ENCODE data around the gene EGFL7. TPM values are rescaled to one million over a fixed set of nuclear protein-coding genes. Genes with fewer than 3 reads are reported as not detected.

EGFL7 gene
- total RNA-seq, 1 donor from 2014 or later: 38.2 TPM

DNA sequence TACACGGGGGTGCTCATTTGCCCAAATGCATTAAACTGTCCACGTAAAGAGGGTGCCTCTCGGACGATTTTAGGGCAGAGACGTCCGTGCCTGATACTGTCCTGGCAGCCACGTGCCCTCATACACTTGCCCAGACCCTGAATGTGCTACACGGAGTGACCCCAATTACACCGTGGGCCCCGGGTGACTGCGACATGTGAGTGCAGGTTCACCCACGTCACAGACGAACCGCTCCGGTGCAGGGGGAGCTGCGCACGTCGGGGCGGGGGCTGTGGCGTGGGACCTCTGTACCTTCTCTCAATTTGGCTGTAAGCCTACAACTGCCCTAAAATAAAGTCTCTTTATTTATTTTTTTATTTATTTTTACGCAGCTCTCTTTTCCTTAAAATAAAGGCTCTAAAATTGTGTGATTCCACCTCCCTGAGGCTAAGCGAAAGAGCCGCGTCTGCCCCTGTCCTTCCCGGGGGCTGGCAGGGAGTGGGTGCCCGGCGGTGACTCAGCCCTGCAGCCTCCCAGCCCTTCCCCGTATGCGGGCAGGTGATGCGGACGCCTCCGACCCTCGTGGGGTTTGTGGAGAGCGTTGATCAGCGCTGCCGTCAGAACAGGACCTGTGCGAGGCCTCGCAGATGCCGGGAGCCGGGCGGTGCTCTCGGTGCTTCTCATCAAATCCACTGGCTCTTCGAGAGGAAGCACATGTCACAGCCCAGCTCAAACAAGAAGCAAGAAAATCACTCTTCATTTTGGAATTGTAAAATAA, 9.2 kb upstream of the EGFL7 start:
- no peak overlapping the region for H3K4me3 Mint-ChIP-seq
- H3K27ac Mint-ChIP-seq: no peak overlapping the region
- H3K9me3 Mint-ChIP-seq: no peaks in the 10 kb centered on the region
- no peaks in the 10 kb centered on the region for H3K36me3 Mint-ChIP-seq
- DNase-seq (ENCODE audit: low spot score in 2 of 2, unreplicated experiment in 2 of 2): no peak
- H3K4me1 Mint-ChIP-seq: no peaks in the 10 kb centered on the region
- H3K27me3 Mint-ChIP-seq (ENCODE audit: low read depth): peaks cover 6% of the 10 kb centered on the region
- TF ChIP-seq, protein P1, sequence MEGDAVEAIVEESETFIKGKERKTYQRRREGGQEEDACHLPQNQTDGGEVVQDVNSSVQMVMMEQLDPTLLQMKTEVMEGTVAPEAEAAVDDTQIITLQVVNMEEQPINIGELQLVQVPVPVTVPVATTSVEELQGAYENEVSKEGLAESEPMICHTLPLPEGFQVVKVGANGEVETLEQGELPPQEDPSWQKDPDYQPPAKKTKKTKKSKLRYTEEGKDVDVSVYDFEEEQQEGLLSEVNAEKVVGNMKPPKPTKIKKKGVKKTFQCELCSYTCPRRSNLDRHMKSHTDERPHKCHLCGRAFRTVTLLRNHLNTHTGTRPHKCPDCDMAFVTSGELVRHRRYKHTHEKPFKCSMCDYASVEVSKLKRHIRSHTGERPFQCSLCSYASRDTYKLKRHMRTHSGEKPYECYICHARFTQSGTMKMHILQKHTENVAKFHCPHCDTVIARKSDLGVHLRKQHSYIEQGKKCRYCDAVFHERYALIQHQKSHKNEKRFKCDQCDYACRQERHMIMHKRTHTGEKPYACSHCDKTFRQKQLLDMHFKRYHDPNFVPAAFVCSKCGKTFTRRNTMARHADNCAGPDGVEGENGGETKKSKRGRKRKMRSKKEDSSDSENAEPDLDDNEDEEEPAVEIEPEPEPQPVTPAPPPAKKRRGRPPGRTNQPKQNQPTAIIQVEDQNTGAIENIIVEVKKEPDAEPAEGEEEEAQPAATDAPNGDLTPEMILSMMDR (IDR thresholded peaks at IDR 0.05; ENCODE audit: unreplicated experiment): no peak

DNA sequence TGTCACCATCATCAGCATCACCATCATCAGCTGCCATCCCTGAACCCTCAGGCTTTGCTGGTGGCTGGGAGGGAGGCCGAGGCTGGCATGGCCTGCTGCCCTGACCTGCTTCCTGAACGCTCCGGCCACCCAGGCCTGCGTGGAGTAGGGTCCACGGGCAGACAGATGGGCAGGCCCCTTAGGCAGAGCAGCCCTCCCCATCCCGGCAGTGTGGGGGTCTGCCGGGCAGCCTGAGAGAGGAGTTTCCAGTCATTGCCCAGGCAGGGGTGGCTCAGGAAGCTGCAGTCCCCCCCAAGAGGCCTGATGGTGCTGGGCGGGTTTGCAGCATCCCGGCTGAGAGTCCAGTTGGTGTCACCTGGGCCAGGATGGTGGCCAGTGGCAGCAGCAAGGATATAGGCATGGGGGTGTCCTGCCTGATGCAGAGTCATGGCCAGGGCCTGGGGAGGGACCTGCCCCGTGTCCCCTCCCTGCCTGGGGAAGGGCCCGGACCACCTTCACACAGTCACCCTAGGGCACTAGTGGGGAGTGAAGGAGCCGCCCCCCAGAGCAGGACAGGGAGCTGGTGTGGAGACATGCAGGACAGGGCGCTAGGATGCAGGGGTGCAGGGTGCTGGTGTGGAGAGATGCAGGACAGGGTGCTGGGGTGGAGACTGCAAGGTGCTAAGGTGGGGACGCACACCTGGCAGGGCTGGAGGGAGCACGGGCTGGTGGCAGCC, 7.7 kb upstream of the EGFL7 start:
- no peaks in the 10 kb centered on the region for H3K9me3 Mint-ChIP-seq
- no peaks in the 10 kb centered on the region for H3K4me1 Mint-ChIP-seq
- TF ChIP-seq, protein P1 (IDR thresholded peaks at IDR 0.05; ENCODE audit: unreplicated experiment): no peak
- DNase-seq (ENCODE audit: low spot score in 2 of 2, unreplicated experiment in 2 of 2): no peak
- H3K27ac Mint-ChIP-seq: no peak overlapping the region
- peaks cover 8% of the 10 kb centered on the region for H3K27me3 Mint-ChIP-seq (ENCODE audit: low read depth)
- no peak overlapping the region for H3K4me3 Mint-ChIP-seq
- H3K36me3 Mint-ChIP-seq: no peaks in the 10 kb centered on the region

DNA sequence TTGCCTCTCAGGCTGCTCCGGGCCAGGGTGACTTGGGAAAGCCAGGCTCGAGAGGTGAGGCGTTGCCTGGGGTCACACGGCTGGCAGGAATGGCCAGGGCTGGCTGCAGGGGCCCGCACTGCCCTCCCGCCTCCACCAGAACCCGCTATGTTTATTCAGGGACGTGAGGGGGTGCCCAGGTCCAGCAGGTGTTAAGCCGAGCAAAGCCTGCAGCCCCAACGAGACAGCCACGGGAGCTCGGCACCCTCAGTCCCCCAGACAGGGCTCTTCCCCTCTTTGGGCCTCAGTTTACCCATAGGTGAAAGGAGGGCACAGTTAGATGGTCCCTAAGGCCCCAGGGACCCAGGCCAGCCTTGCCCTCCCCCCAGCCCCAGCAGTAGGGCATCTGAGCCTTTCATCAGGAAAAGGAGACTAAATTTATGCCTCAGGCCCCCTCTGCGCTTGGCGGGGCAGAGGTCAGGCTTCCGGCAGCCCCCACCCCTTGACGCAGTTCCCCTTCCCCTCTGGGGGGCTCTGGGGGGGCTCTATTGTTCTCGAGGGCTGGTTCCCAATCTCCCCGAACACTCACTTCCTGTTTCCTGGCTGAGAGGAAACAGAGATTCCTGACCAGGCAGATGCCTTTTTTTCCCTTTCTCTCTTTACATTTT, 7.1 kb upstream of the EGFL7 start:
- Mint-ChIP-seq H3K36me3 (no peaks in the 10 kb centered on the region), H3K27me3 (ENCODE audit: low read depth) (peaks cover 8% of the 10 kb centered on the region), H3K4me1 (no peaks in the 10 kb centered on the region), H3K4me3 (no peak overlapping the region), H3K9me3 (no peaks in the 10 kb centered on the region), H3K27ac (no peak overlapping the region)
- TF ChIP-seq, protein P1 (IDR thresholded peaks at IDR 0.05; ENCODE audit: unreplicated experiment): no peak
- DNase-seq (ENCODE audit: low spot score in 2 of 2, unreplicated experiment in 2 of 2): no peak

DNA sequence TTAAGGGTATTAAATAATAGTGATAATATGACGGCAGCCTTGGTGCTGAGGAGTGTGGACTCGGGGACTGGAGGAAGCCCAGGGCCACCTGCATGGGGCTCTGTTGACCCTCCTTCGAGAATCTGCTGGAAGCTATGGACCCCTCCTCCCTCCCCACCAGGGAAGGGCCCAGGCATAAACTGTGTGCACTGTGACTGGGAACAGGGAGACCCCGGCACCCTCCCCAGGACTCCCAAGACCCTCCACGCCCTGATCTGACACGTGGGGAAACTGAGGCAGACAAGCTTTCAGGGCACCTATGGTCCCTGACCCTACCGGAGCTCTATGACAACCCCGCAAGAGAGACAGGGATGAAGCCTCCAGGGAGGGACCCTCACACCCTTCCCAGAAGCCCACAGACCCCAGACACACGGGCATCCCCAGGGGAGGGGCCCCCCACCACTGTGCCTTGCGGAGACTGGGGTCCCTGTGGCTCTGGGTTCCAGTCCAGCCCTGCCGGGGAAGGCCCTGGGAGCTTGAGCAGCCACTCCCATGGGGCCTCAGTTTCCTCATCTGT, 6.5 kb upstream of the EGFL7 start:
- DNase-seq (ENCODE audit: low spot score in 2 of 2, unreplicated experiment in 2 of 2): no peak
- Mint-ChIP-seq H3K9me3 (no peaks in the 10 kb centered on the region), H3K27me3 (ENCODE audit: low read depth) (peaks cover 8% of the 10 kb centered on the region), H3K27ac (no peak overlapping the region), H3K4me1 (no peaks in the 10 kb centered on the region), H3K4me3 (no peak overlapping the region), H3K36me3 (no peaks in the 10 kb centered on the region)
- TF ChIP-seq, protein P1 (IDR thresholded peaks at IDR 0.05; ENCODE audit: unreplicated experiment): no peak

DNA sequence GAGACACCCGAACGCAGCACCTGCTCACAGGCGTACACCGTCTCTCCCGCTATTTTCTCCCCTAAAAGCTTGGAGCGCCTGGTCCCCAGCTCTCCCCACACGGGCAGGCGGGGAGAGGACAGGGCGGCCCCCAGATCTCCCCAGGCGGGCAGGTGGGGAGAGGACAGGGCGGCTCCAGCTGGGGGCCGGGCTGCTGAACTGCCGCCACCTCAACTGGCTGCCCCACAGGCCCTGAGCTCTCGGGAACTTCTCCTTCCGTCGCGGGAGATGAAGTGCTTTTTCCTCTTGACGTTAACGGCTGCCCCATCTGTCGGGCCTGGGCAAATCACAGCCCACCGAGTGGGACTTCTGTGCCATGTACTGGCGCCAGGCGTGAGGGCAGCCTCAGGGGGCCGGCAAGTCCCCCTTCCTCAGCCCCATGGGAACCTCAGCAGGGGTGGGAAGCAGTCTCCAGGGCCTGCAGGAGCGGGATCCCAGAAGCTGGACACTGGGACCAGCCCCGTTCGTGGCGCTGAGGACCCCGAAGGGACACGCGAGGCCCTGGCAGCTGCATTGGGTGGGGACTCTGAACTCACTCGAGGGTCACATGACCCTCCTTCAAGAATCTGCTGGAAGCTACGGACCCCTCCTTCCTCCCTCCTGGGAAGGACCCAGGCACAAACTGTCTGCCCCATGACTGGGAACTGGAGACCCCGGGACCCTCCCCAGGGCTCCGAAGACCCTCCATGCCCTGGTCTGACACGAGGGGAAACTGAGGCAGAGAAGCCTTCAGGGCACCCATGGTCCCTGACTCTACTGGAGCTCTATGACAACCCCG, 5.7 kb upstream of the EGFL7 start:
- Mint-ChIP-seq H3K27ac (no peak overlapping the region), H3K9me3 (no peaks in the 10 kb centered on the region), H3K36me3 (no peaks in the 10 kb centered on the region), H3K4me3 (no peak overlapping the region), H3K27me3 (ENCODE audit: low read depth) (peaks cover 8% of the 10 kb centered on the region), H3K4me1 (no peaks in the 10 kb centered on the region)
- TF ChIP-seq, protein P1 (IDR thresholded peaks at IDR 0.05; ENCODE audit: unreplicated experiment): no peak
- no peak for DNase-seq (ENCODE audit: low spot score in 2 of 2, unreplicated experiment in 2 of 2)

Measured in mesothelial cell of epicardium (in vitro differentiated cells).